GM19099 (cell line): ENCODE data around the gene DCTN2.

Experiments
- POLR2A ChIP-seq: IDR thresholded peaks from 3 replicates; pipeline ENCODE4 v1.6.1; 2011; ENCODE audit warnings: low read depth; ENCODE audit not compliant: insufficient read length; ENCODE audit errors: extremely low read depth

The DCTN2 gene

GRCh38 chr12:57554897-57555296, 7.9 kb upstream of the DCTN2 start:
- no peak for TF ChIP-seq POLR2A

GRCh38 chr12:57554453-57554852, 7.5 kb upstream of the DCTN2 start:
- TF ChIP-seq POLR2A = no peak

- TF ChIP-seq POLR2A = no peak
Measured at GRCh38 chr12:57553343-57554202, 6.6 kb upstream of the DCTN2 start.

- TF ChIP-seq POLR2A = no peak
Measured at GRCh38 chr12:57552835-57553313, 5.9 kb upstream of the DCTN2 start.

GRCh38 chr12:57552306-57552651, 5.3 kb upstream of the DCTN2 start:
- no peak for TF ChIP-seq POLR2A

GRCh38 chr12:57551637-57552305, 4.8 kb upstream of the DCTN2 start:
- no peak for TF ChIP-seq POLR2A

- no peak for TF ChIP-seq POLR2A
Measured at GRCh38 chr12:57550641-57551549, 3.9 kb upstream of the DCTN2 start.

GRCh38 chr12:57549909-57550640, 3.1 kb upstream of the DCTN2 start, which contains the start of gene KIF5A:
KIF5A (plus strand) TSS chr12:57550044; CDS start chr12:57550272, 228 bp downstream.
- no peak for TF ChIP-seq POLR2A

- no peak for TF ChIP-seq POLR2A
Measured at GRCh38 chr12:57549203-57549908, 2.4 kb upstream of the DCTN2 start.

GRCh38 chr12:57548488-57548887, 1.5 kb upstream of the DCTN2 start:
- TF ChIP-seq POLR2A = no peak

- TF ChIP-seq POLR2A = no peak
Measured at GRCh38 chr12:57548013-57548315, 972 bp upstream of the DCTN2 start.

GRCh38 chr12:57547288-57548012, 458 bp upstream of the DCTN2 start:
- no peak for TF ChIP-seq POLR2A

- no peak for TF ChIP-seq POLR2A
Measured at GRCh38 chr12:57545809-57546437, 1.1 kb downstream of the DCTN2 start.
